COLO668 (cell line): ENCODE results near the gene XYLT2.
A peak's percentile ranks its signal among the peaks of the same experiment; 100 is the strongest.
"Not testable (repeated sequence)": the region's sequence is repeated elsewhere in the genome, so short reads cannot be mapped to it uniquely, and the experiment has no call there.

Experiments used
- DNase-seq: peaks from one replicate; lab custom pipeline; 2025; ENCODE audit not compliant: unreplicated experiment; lab: John Stamatoyannopoulos, UW

The XYLT2 gene

GRCh38 chr17:50388728-50389127 lies 42.8 kb downstream of the XYLT2 start:
- DNase-seq: no peak

DNA sequence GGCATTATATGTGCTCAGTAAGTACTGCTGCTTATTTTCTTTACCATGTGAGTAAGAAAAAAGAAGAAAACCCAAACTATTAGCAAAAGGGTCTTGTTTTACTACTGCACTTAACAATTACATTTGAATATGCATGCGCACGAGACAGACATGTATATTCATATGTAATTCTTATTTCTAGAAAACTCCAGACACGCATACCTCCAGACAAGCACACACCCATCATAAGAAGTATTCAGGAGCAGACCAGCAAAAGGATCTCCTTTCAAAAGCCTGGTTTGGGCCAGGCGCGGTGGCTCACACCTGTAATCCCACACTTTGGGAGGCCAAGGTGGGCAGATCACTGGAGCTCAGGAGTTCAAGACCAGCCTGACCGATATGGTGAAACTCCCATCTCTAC lies 43.6 kb downstream of the XYLT2 start:
- no peak for DNase-seq

DNA sequence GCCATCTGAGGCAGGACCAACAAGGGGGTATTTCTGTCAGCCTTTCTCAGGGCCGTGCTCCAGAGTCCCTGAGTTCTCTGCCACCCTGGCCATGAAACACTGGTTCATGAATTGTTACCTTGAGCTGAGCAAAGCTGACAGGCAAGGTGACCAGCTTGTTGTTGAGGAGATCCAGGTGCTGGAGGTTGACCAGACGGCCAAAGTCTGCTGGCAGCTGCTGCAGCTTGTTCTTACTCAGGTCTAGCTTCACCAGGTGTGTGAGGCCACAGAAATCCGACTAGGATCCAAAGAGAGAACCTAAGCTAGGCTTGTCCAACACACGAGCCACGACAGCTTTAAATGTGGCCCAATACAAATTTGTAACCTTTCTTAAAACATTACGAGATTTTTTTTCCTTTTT lies 46.7 kb downstream of the XYLT2 start:
- no peak for DNase-seq

GRCh38 chr17:50393700-50394099 lies 47.8 kb downstream of the XYLT2 start:
- no peak for DNase-seq

DNA sequence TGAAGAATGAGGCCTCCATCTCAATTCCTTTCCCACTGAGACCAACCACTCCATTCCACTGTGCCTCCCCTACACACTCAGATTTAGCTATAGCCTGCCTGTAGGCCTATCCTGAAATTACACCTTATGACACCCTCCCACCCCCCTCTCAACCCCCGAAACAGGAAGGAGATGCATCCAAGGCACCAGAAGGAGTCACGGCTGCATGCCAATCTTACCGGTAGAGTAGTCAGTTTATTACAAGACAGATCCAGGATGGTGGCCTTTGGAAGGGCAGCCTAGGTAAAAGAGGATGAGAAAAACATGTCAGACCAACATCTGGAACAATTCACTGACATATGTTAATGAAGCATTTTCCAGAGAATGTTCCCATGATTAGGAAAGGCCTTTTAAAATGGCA lies 48.8 kb downstream of the XYLT2 start:
- DNase-seq: no peak

DNA sequence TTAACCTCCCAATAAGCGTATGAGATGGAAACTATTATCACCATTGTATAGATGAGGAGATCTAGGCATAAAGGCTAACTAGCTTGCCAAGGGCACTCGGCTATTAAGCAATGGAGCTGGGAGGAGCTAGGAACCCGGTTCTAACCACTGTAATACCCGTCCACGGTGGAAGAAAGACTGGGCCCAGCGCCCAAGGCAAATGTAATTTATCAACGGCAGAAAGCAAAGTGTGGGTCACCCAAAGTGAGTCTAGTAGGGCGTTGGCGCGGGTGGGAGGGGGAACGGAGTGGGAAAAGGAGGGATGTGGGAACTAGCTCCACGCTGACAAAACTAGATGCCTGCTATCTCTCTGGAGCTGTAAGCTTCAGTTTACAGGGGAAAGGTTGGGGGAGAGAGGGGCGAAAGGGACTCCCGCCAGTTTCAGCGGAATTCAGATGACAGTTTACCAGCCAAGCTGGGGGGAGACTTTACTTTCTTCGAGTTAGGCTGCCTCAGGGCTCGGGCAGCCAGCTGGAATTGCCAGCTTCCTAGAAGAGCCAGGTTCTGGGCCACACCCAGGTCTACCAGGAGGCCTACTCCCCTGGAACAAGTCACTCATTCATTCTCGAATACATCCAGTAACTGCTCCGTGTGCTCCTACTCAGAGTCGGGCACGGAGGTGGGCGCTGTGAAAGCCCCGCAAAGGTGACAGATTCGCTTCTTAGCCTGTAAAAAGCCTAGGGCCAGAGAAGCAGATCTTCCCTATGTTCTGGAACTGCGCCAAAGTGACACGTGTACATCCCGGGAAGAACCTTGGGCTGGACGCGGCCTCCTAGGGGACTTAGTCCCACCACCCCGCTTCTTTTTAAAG lies 50.6 kb downstream of the XYLT2 start:
- DNase-seq: peak; percentile 44

GRCh38 chr17:50397111-50397918 lies 51.4 kb downstream of the XYLT2 start, which contains the start of gene LRRC59:
LRRC59 (minus strand) TSS chr17:50397523; CDS start chr17:50397317, 206 bp downstream.
- DNase-seq: peak; percentile 82

- DNase-seq: no peak
These were observed 52.0 kb downstream of the XYLT2 start for GRCh38 chr17:50397919-50398285.

GRCh38 chr17:50398672-50399071 lies 52.7 kb downstream of the XYLT2 start:
- DNase-seq: not testable (repeated sequence)

DNA sequence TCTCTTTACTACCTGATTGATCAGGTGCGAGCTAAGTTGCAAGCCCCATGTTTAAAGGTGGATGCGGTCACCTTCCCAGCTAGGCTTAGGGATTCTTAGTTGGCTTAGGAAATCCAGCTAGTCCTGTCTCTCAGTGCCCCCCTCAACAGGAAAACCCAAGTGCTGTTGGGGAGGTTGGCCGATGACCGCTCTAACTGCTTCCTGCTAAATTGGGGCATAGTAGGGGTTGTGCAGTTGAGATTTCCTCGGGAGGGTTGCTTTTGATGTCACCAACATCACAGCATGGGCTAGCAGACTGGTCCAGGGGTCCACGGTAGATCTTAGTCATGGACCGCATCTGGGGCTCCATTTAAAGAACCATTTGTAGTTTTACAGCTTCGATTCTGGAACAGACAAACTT lies 53.7 kb downstream of the XYLT2 start:
- not testable (repeated sequence) for DNase-seq

- DNase-seq: not testable (repeated sequence)
These were observed 59.4 kb downstream of the XYLT2 start for GRCh38 chr17:50405351-50405750.

GRCh38 chr17:50406578-50406977 lies 60.7 kb downstream of the XYLT2 start:
- DNase-seq: no peak

DNA sequence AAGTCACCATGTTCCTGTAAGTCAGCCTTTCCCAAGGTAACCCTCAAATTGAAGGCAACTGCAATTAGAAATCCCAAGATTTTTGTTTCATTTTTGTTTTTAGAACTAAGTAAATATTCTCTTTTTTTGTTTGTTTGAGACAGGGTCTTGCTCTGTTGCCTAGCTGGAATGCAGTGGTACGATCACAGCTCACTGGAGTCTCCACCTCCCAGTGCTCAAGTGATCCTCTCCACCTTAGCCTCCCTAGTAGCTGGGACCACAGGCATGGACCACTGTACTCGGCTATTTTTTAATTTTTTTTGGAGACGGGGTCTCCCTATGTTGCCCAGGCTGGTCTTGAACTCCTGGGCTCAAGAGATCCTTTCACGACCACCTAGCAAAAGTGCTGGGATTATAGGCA lies 62.0 kb downstream of the XYLT2 start:
- no peak for DNase-seq
